M059J (cell line): ENCODE data around the gene CEP192. TPM values are rescaled to one million over a fixed set of nuclear protein-coding genes. Genes with fewer than 3 reads are reported as not detected.
A peak's percentile ranks its signal among the peaks of the same experiment; 100 is the strongest.
"Not testable (repeated sequence)": the region's sequence is repeated elsewhere in the genome, so short reads cannot be mapped to it uniquely, and the experiment has no call there.

Source experiments
- DNase-seq: peaks from one replicate; pipeline ENCODE4 v3.0.0-alpha.2; 2012; ENCODE audit warnings: low read depth
- total RNA-seq: library from RNA; depleted of rRNA; stranded (reverse); fragments of >200 nt; shearing (Covaris generic); gene quantifications from 2 replicates; pipeline ENCODE4 v1.2.3, GENCODE V29; 2014; rRNA removed

Gene CEP192
- total RNA-seq, result 22.8 and 26.1 TPM in 2 replicates

- peak; percentile 97 for DNase-seq
These were observed at the start of gene CEP192 for GRCh38 chr18:12990967-12991820. CEP192 (plus strand) TSS chr18:12991362; CDS start chr18:12999425, 8,063 bp downstream.

- DNase-seq, result peak; percentile 33
These were observed 47.9 kb upstream of the CEP192 start for GRCh38 chr18:12943215-12943614.

GRCh38 chr18:12944709-12945108 lies 46.5 kb upstream of the CEP192 start:
- peak; percentile 24 for DNase-seq

DNA sequence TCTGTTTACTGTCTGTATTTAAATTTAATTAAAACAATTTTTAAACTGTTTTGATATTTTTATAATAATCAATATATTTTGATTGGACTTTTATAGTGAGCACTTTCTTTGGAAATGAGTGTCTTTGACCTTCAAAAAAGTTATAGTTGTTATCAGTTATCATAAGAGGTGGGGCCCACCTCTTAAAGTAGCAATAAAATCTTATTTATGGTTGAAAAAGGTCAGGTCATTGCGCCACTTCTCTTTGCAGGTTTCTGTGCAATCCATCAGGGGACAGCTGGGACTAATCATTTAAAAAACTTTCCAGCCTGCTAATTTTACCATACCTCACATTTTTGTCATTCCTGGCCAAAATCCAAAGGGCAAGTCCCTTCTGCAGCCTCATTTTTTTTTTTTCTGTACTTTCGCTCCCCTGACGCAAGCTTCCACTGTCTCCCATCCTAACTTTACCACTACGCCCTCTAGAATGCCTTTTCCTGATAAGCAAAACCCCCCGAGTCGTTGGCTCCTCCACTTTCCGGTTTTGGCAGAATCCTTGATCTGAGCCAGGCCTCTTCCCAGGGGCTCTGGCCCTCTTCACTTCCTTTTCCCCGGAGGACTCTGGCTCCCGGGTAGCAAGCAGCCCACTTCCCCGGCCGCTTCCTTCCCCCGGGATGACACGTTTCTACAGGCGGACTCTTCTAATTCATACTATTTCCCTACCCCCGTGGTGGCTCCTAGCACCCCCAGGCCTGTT lies 44.4 kb upstream of the CEP192 start:
- peak; percentile 85 for DNase-seq

DNA sequence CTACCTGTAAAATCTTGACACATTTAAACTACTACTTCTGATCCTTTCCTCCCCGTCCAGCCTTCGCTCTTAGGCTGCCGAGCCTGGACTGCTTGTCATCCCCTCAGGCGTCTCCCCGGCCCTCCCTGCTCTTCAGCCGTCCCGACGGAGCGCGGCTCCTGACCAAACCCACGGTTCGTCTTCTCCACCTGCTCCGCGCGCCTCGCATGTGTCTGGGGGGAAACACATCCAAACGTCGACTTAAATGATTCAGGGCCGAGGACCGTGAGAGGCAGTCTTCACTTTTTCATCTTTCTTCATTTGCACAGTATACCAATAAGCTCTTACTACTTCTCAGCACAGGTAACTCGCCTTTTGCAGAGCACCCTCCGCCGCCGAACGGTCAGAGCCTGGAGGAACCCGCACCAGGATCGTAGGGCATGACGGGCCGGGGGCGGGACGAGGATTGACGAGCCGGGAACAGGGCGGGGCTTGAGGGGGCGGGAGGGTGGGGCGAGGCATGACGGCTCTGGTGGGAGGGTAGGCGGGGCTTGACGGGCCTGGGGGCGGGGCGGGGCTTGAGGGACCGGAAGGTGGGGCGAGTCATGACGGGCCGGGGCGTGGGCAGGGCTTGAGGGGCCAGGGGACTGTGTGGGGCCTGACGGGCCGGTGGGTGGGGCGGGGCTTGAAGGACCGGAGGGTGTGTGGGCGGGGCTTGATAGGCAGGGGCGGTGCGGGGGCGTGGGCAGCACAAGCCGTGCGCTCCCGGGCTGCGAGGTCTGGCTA lies 43.7 kb upstream of the CEP192 start, which contains the start of gene SEH1L:
Gene SEH1L, plus strand, starts transcription at position 727 of the 765 bp plus-strand sequence. CDS start 111 bp downstream, outside the sequence.
- DNase-seq, result peak; percentile 91

- peak; percentile 91 for DNase-seq
These were observed 42.9 kb upstream of the CEP192 start for GRCh38 chr18:12948050-12948804.

GRCh38 chr18:12958478-12958877 lies 32.7 kb upstream of the CEP192 start:
- DNase-seq, result no peak

GRCh38 chr18:12960395-12960794 lies 30.8 kb upstream of the CEP192 start:
- DNase-seq, result no peak

GRCh38 chr18:12960853-12961397 lies 30.2 kb upstream of the CEP192 start:
- no peak for DNase-seq

- no peak for DNase-seq
These were observed 28.1 kb upstream of the CEP192 start for GRCh38 chr18:12963069-12963468.

DNA sequence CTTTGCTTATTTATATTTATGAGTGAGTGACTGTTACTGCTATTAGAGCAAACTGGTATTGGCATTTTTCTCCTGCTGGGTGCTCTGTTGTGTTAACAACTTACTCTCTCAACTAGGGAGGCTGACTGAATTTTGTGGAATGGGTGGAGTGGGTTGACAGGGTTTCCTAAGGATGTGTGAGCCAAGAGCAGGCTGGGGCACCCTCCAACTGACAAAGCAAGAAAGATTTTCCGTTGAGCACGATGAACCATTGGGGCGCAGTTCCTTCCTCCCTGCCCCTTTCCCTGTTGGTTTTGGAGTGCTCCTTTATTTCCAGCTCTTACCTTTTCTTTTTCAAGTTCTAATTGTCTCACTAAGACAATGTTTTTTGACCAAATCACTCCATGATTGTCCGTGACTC lies 23.0 kb upstream of the CEP192 start:
- no peak for DNase-seq

DNA sequence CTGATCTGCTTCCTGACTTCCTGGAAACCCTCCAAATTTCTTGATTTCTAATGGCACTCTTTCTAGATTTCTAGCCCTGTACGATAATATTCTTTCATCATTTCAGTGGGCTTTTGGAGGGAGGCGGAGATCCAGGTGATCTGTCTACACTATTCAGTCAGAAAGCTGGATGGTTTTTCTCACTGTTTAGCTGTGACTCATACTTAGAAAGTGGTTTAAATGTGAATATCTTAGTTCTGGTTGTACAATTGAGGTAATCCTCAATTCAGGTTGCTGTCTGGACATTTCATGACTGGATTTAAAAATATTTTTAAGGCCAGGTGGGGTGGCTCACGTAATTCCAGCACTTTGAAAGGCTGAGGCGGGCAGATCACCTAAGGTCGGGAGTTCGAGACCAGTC lies 22.5 kb upstream of the CEP192 start:
- no peak for DNase-seq

DNA sequence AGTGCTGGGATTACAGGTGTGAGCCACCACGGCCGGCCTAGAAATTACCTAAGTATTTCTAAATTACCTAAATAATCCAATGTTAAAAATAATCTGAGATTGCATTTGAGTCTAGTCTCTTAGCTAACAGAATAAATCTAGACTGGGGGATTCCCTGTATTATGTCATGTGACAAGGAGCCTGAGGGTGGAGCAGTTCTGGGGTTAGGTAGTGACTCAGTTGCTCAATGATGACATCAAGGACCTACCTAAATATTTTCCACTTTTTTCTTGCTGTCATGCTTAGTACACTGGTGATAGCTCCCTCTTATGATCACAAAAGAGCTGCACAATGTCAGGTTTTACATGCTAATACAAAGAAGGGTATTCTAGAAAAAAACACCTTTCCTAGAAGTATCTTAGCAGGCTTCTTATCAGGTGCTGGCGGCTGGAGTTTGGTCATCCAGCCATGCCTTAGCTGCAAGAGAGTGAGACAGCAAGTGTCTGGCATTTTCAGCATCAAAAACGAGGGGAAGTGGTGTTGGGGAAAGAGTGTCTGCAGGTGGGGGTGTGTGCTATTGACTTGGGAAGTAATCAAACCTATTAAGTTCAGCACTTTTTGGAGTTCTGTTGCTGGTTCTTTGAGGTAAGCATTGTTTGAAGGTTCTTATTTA lies 17.5 kb upstream of the CEP192 start:
- no peak for DNase-seq

DNA sequence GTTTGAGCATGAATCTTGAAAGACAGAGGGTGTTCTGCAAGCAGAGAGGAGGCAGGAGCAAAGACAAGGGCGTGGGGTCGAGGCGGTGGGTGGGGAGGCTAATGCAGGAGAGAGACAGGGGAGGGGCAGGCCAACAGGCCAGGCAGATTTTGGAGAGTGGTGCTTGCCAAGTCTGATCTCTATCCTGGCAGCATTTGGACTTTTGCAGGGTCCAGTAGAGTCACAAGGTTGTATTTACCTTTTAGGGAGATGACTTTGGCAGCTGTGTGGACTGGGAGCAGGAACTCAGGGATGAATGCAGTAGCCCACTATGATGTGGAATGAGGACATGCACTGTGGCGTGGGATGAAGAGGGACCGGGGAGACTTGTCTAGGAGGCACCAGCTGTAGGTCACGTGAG lies 15.7 kb upstream of the CEP192 start:
- DNase-seq, result no peak

GRCh38 chr18:12976305-12976704 lies 14.9 kb upstream of the CEP192 start:
- no peak for DNase-seq

GRCh38 chr18:12980065-12980464 lies 11.1 kb upstream of the CEP192 start:
- DNase-seq, result not testable (repeated sequence)

DNA sequence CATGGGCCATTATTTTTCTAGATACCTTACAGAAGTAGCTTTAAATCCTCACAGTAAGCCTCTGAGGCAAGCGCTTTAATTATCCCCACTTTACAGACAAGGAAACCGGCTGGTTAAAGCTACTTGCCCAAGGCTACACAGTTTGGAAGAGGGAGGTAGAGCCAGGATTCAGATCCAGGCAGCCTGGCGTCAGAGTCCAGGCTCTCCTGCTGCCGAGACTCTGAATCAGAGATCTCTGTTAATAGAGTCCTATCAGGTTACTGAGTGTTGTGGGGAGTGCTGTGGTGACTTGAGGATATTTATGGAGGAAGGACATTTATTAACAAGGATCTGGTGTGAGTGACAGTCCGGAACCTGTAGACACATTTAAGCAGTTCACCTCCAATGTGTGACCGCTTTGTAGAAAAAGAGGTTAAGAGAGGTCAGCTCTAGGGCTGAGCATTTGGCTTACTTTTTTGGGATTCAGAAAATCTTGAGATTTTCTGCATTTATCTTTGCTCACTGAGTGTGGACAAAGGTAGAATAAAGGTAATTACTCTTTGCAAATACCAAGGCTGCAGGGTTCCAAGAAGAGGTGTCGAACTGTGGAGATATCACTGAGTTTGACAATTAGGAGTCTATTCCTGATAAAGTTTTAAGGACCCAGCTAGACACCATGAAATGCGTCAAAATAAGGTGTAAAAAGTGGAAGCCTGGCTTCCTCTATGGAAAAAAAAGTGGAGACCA lies 1.6 kb upstream of the CEP192 start:
- DNase-seq, result no peak

- DNase-seq, result no peak
These were observed 1.1 kb upstream of the CEP192 start for GRCh38 chr18:12990123-12990475.

GRCh38 chr18:12990641-12990966 lies 558 bp upstream of the CEP192 start:
- DNase-seq, result no peak

DNA sequence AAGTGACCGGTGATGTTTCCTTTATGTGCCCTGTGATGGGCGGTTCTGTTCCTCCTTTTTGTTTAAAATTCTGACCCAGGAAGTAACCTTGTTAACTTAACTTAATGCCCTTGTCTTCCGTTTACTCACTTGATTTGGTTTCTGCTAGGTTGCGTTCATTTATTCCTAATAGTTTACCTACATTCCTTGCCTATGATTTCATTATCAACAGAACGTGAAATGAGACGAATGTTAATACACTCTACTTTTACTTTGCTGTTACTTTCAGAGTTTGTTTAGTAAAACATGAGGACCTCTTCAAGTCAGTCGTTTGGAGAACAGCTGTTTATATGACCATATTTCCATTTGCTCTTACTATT lies 638 bp downstream of the CEP192 start:
- no peak for DNase-seq
